ES-I3 (cell line): ENCODE data around the gene MUSK.
"Not testable (repeated sequence)": the region's sequence is repeated elsewhere in the genome, so short reads cannot be mapped to it uniquely, and the experiment has no call there.

ENCODE experiments used
- H3K36me3 ChIP-seq: 2 replicates; pipeline ENCODE4 v1.6.1; 2013; ENCODE audit warnings: mild to moderate bottlenecking, low read length, control low read depth, moderate library complexity; ENCODE audit not compliant: insufficient read depth
- H3K4me1 ChIP-seq: 2 replicates; pipeline ENCODE4 v1.6.1; 2013; ENCODE audit warnings: mild to moderate bottlenecking, control low read depth, low read length; ENCODE audit not compliant: insufficient read depth
- H3K9ac ChIP-seq: 2 replicates; pipeline ENCODE4 v1.6.1; 2013; ENCODE audit warnings: low read depth, mild to moderate bottlenecking, low read length, moderate library complexity
- H3K9me3 ChIP-seq: 2 replicates; pipeline ENCODE4 v1.6.1; 2013; ENCODE audit warnings: mild to moderate bottlenecking, low read length, moderate library complexity; ENCODE audit not compliant: control insufficient read depth, insufficient read depth

MUSK gene

GRCh38 chr9:110659891-110660541 lies 8.6 kb upstream of the MUSK start:
- H3K9ac ChIP-seq, result no peak overlapping the region
- no peaks in the 10 kb centered on the region for H3K36me3 ChIP-seq
- no peaks in the 10 kb centered on the region for H3K9me3 ChIP-seq
- H3K4me1 ChIP-seq, result no peaks in the 10 kb centered on the region

- no peak overlapping the region for H3K9ac ChIP-seq
- H3K4me1 ChIP-seq, result no peaks in the 10 kb centered on the region
- H3K9me3 ChIP-seq, result no peaks in the 10 kb centered on the region
- H3K36me3 ChIP-seq, result no peaks in the 10 kb centered on the region
These were observed 842 bp downstream of the MUSK start for GRCh38 chr9:110669433-110669832.

- H3K9me3 ChIP-seq, result no peaks in the 10 kb centered on the region
- H3K36me3 ChIP-seq, result no peaks in the 10 kb centered on the region
- H3K4me1 ChIP-seq, result no peaks in the 10 kb centered on the region
- no peak overlapping the region for H3K9ac ChIP-seq
These were observed 3.3 kb downstream of the MUSK start for GRCh38 chr9:110671849-110672248.

- Histone ChIP-seq H3K9me3 (no peaks in the 10 kb centered on the region), H3K9ac (no peak overlapping the region), H3K4me1 (no peaks in the 10 kb centered on the region), H3K36me3 (no peaks in the 10 kb centered on the region)
These were observed 4.4 kb downstream of the MUSK start for GRCh38 chr9:110672873-110673510.

- 0 out of 2 replicates have a peak, but pooled peaks cover 1% of the 10 kb centered on the region for H3K4me1 ChIP-seq
- no peak overlapping the region for H3K9ac ChIP-seq
- no peaks in the 10 kb centered on the region for H3K9me3 ChIP-seq
- H3K36me3 ChIP-seq, result no peaks in the 10 kb centered on the region
These were observed 18.9 kb downstream of the MUSK start for GRCh38 chr9:110687497-110687896.

GRCh38 chr9:110688329-110688728 lies 19.7 kb downstream of the MUSK start:
- Histone ChIP-seq H3K36me3 (no peaks in the 10 kb centered on the region), H3K4me1 (no peaks in the 10 kb centered on the region; the same call in 1 of the 2 replicates), H3K9ac (no peak overlapping the region), H3K9me3 (no peaks in the 10 kb centered on the region)

GRCh38 chr9:110691002-110691549 lies 22.5 kb downstream of the MUSK start:
- H3K36me3 ChIP-seq, result no peaks in the 10 kb centered on the region
- no peak overlapping the region for H3K9ac ChIP-seq
- H3K4me1 ChIP-seq, result no peaks in the 10 kb centered on the region; the same call in 1 of the 2 replicates
- no peaks in the 10 kb centered on the region for H3K9me3 ChIP-seq

- not testable (repeated sequence) for H3K9ac ChIP-seq, H3K36me3 ChIP-seq, H3K4me1 ChIP-seq, H3K9me3 ChIP-seq
These were observed 27.3 kb downstream of the MUSK start for GRCh38 chr9:110695846-110696245.

GRCh38 chr9:110700953-110701352 lies 32.4 kb downstream of the MUSK start:
- Histone ChIP-seq H3K9me3 (no peaks in the 10 kb centered on the region; the same call in 1 of the 2 replicates), H3K36me3 (no peaks in the 10 kb centered on the region), H3K4me1 (peaks cover 3% of the 10 kb centered on the region; the same call in 1 of the 2 replicates), H3K9ac (no peak overlapping the region)

- Histone ChIP-seq H3K36me3 (no peaks in the 10 kb centered on the region), H3K9me3 (no peaks in the 10 kb centered on the region; the same call in 1 of the 2 replicates), H3K9ac (no peak overlapping the region), H3K4me1 (peaks cover 3% of the 10 kb centered on the region; the same call in 1 of the 2 replicates)
These were observed 35.1 kb downstream of the MUSK start for GRCh38 chr9:110703669-110704068.

GRCh38 chr9:110707419-110707818 lies 38.8 kb downstream of the MUSK start:
- H3K36me3 ChIP-seq, result no peaks in the 10 kb centered on the region
- no peaks in the 10 kb centered on the region; the same call in 1 of the 2 replicates for H3K9me3 ChIP-seq
- H3K9ac ChIP-seq, result no peak overlapping the region
- no peaks in the 10 kb centered on the region for H3K4me1 ChIP-seq

- H3K36me3 ChIP-seq, result no peaks in the 10 kb centered on the region
These were observed 41.8 kb downstream of the MUSK start for GRCh38 chr9:110710420-110710819.

GRCh38 chr9:110712955-110713354 lies 44.4 kb downstream of the MUSK start:
- H3K4me1 ChIP-seq, result no peaks in the 10 kb centered on the region
- no peaks in the 10 kb centered on the region for H3K36me3 ChIP-seq
- no peak overlapping the region for H3K9ac ChIP-seq
- 0 out of 2 replicates have a peak, but pooled peaks cover under 1% of the 10 kb centered on the region for H3K9me3 ChIP-seq

More at GRCh38 chr9:110710420-110710819, 41.8 kb downstream of the MUSK start:
- no peaks in the 10 kb centered on the region for H3K4me1 ChIP-seq
- H3K9me3 ChIP-seq, result no peaks in the 10 kb centered on the region
- H3K9ac ChIP-seq, result no peak overlapping the region

- H3K36me3 ChIP-seq, result no peaks in the 10 kb centered on the region
- no peak overlapping the region for H3K9ac ChIP-seq
- H3K4me1 ChIP-seq, result no peaks in the 10 kb centered on the region
- H3K9me3 ChIP-seq, result 0 out of 2 replicates have a peak, but pooled peaks cover 5% of the 10 kb centered on the region
These were observed 45.7 kb downstream of the MUSK start for GRCh38 chr9:110714314-110714713.

GRCh38 chr9:110728058-110728457 lies 59.5 kb downstream of the MUSK start:
- H3K4me1 ChIP-seq, result no peaks in the 10 kb centered on the region
- H3K36me3 ChIP-seq, result no peaks in the 10 kb centered on the region
- H3K9me3 ChIP-seq, result no peaks in the 10 kb centered on the region
- no peak overlapping the region for H3K9ac ChIP-seq
